GM18861 (cell line): ENCODE data around the gene TIAM1.

Experiments used
- ATAC-seq: cut with Tn5 transposase; IDR thresholded peaks from one replicate; pipeline ENCODE4 v1.9.1; 2021; ENCODE audit not compliant: unreplicated experiment

Gene TIAM1

GRCh38 chr21:31099122-31099521, 244.9 kb downstream of the TIAM1 start:
- no peak for ATAC-seq

- peak; percentile 46 for ATAC-seq
Measured at GRCh38 chr21:31098576-31099005, 245.5 kb downstream of the TIAM1 start.

GRCh38 chr21:31092832-31093625, 251.0 kb downstream of the TIAM1 start:
- no peak for ATAC-seq

GRCh38 chr21:31090376-31090775, 253.7 kb downstream of the TIAM1 start:
- no peak for ATAC-seq

GRCh38 chr21:31088474-31088751, 255.6 kb downstream of the TIAM1 start:
- ATAC-seq, result no peak

GRCh38 chr21:31087639-31088473, 256.2 kb downstream of the TIAM1 start:
- no peak for ATAC-seq

GRCh38 chr21:31084689-31085088, 259.4 kb downstream of the TIAM1 start:
- no peak for ATAC-seq

- ATAC-seq, result peak; percentile 58
Measured at GRCh38 chr21:31078796-31079195, 265.3 kb downstream of the TIAM1 start.

- ATAC-seq, result peak; percentile 72
Measured at GRCh38 chr21:31078216-31078615, 265.8 kb downstream of the TIAM1 start.

- ATAC-seq, result no peak
Measured at GRCh38 chr21:31075848-31076247, 268.2 kb downstream of the TIAM1 start.

- no peak for ATAC-seq
Measured at GRCh38 chr21:31072533-31072932, 271.5 kb downstream of the TIAM1 start.
